HL-60 (cell line): ENCODE results near the gene RUFY4.
"Not testable (repeated sequence)": the region's sequence is repeated elsewhere in the genome, so short reads cannot be mapped to it uniquely, and the experiment has no call there.

ENCODE experiments used
- GABPA ChIP-seq: IDR thresholded peaks from 2 replicates; pipeline ENCODE4 v1.6.1; 2012; ENCODE audit warnings: low read depth
- POLR2AphosphoS5 ChIP-seq: IDR thresholded peaks from 2 replicates; pipeline ENCODE4 v1.6.1; 2012; ENCODE audit warnings: low read depth
- REST ChIP-seq: IDR thresholded peaks from 2 replicates; pipeline ENCODE4 v1.6.1; 2012; ENCODE audit warnings: low read depth; ENCODE audit not compliant: insufficient replicate concordance
- TF ChIP-seq, protein P1 (sequence below): IDR thresholded peaks from one replicate; pipeline ENCODE4 v1.5.1; 2011; ENCODE audit warnings: low read length, control low read depth, inconsistent platforms; ENCODE audit not compliant: insufficient read depth

GRCh38 chr2:218122286-218122685 is 53.2 kb downstream of the RUFY4 start:
- not testable (repeated sequence) for TF ChIP-seq POLR2AphosphoS5, REST, GABPA
- TF ChIP-seq, protein P1, sequence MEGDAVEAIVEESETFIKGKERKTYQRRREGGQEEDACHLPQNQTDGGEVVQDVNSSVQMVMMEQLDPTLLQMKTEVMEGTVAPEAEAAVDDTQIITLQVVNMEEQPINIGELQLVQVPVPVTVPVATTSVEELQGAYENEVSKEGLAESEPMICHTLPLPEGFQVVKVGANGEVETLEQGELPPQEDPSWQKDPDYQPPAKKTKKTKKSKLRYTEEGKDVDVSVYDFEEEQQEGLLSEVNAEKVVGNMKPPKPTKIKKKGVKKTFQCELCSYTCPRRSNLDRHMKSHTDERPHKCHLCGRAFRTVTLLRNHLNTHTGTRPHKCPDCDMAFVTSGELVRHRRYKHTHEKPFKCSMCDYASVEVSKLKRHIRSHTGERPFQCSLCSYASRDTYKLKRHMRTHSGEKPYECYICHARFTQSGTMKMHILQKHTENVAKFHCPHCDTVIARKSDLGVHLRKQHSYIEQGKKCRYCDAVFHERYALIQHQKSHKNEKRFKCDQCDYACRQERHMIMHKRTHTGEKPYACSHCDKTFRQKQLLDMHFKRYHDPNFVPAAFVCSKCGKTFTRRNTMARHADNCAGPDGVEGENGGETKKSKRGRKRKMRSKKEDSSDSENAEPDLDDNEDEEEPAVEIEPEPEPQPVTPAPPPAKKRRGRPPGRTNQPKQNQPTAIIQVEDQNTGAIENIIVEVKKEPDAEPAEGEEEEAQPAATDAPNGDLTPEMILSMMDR = not testable (repeated sequence)
